ENCODE data around the gene MILR1.

The MILR1 gene

DNA sequence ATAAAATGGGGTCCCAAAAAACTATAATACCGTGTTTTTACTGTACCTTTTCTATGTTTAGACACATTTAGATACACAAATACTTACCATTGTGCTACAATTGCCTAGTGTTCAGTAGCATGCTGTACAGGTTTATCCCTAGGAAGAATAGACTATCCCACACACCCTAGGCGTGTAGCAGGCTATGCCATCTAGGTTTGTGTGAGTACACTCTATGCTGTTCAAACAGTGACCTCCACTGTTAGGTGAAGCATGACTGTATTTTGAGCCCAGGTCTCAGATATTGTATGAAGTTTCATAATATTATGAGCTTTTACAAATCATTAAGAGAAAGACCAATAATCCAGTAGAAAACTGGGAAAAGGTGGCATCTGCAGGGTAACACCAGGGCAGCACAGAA, 23.6 kb downstream of the MILR1 start:
- no peak overlapping the region for H3K4me2 ChIP-seq (ENCODE audit: low read length)
- no peak overlapping the region for H3K4me3 ChIP-seq (ENCODE audit: low read length)
- no peaks in the 10 kb centered on the region for H3K27me3 ChIP-seq (ENCODE audit: low read depth, low read length)
- TF ChIP-seq CTCF (IDR thresholded peaks at IDR 0.05; ENCODE audit: low read depth, low read length) (no peak), EZH2phosphoT487 (IDR thresholded peaks at IDR 0.05; ENCODE audit: low read depth) (no peak)
- H4K20me1 ChIP-seq (ENCODE audit: insufficient read depth, low read length), result no peaks in the 10 kb centered on the region
- H2AFZ ChIP-seq (ENCODE audit: low read depth, low read length), result no peak overlapping the region
- H3K27ac ChIP-seq (ENCODE audit: low read length), result no peak overlapping the region
- H3K36me3 ChIP-seq (replicated peaks; ENCODE audit: low read depth, low read length), result peaks cover 5% of the 10 kb centered on the region
- H3K9me3 ChIP-seq (ENCODE audit: insufficient read depth, low read length), result no peaks in the 10 kb centered on the region
- no peak overlapping the region for H3K9ac ChIP-seq (ENCODE audit: low read length)
- H3K4me1 ChIP-seq (ENCODE audit: low read length), result no peaks in the 10 kb centered on the region
- H3K79me2 ChIP-seq (ENCODE audit: low read length), result no peaks in the 10 kb centered on the region

DNA sequence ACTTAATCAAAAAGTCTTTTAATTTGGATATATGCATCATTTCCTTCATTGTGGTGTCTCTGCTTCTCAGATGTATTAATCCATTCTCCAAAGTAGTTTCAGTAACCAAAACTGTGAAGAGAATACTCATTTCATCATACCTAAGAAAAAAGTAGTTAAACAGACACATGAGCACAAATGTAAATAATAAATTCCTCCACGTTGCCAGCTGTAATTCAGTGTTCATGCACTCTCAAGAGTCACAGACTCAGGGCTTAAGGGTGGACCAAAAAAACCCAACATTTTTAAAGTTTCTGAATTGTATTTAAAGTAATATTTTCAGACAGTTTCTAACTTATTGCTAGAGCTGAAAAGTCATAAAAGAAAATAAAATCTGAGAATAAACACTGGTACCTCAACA, 28.9 kb downstream of the MILR1 start:
- Histone ChIP-seq H3K27ac (ENCODE audit: low read length) (no peak overlapping the region), H3K4me3 (ENCODE audit: low read length) (no peak overlapping the region), H3K9ac (ENCODE audit: low read length) (no peak overlapping the region), H3K4me2 (ENCODE audit: low read length) (no peak overlapping the region), H2AFZ (ENCODE audit: low read depth, low read length) (no peak overlapping the region), H3K36me3 (replicated peaks; ENCODE audit: low read depth, low read length) (peaks cover 20% of the 10 kb centered on the region), H3K79me2 (ENCODE audit: low read length) (no peaks in the 10 kb centered on the region), H3K4me1 (ENCODE audit: low read length) (no peaks in the 10 kb centered on the region), H3K9me3 (ENCODE audit: insufficient read depth, low read length) (no peaks in the 10 kb centered on the region), H4K20me1 (ENCODE audit: insufficient read depth, low read length) (no peaks in the 10 kb centered on the region), H3K27me3 (ENCODE audit: low read depth, low read length) (no peaks in the 10 kb centered on the region)
- no peak for TF ChIP-seq CTCF (IDR thresholded peaks at IDR 0.05; ENCODE audit: low read depth, low read length)
- no peak for TF ChIP-seq EZH2phosphoT487 (IDR thresholded peaks at IDR 0.05; ENCODE audit: low read depth)

GRCh38 chr17:64480951-64481350, 32.0 kb downstream of the MILR1 start:
- H3K9ac ChIP-seq (ENCODE audit: low read length), result no peak overlapping the region
- no peak overlapping the region for H3K4me2 ChIP-seq (ENCODE audit: low read length)
- H3K27ac ChIP-seq (ENCODE audit: low read length), result no peak overlapping the region
- no peak for TF ChIP-seq CTCF (IDR thresholded peaks at IDR 0.05; ENCODE audit: low read depth, low read length)
- no peaks in the 10 kb centered on the region for H3K4me1 ChIP-seq (ENCODE audit: low read length)
- H2AFZ ChIP-seq (ENCODE audit: low read depth, low read length), result no peak overlapping the region
- H3K79me2 ChIP-seq (ENCODE audit: low read length), result no peaks in the 10 kb centered on the region
- no peaks in the 10 kb centered on the region for H3K27me3 ChIP-seq (ENCODE audit: low read depth, low read length)
- no peaks in the 10 kb centered on the region for H4K20me1 ChIP-seq (ENCODE audit: insufficient read depth, low read length)
- H3K36me3 ChIP-seq (replicated peaks; ENCODE audit: low read depth, low read length), result peaks cover 44% of the 10 kb centered on the region
- no peaks in the 10 kb centered on the region for H3K9me3 ChIP-seq (ENCODE audit: insufficient read depth, low read length)
- H3K4me3 ChIP-seq (ENCODE audit: low read length), result no peak overlapping the region

DNA sequence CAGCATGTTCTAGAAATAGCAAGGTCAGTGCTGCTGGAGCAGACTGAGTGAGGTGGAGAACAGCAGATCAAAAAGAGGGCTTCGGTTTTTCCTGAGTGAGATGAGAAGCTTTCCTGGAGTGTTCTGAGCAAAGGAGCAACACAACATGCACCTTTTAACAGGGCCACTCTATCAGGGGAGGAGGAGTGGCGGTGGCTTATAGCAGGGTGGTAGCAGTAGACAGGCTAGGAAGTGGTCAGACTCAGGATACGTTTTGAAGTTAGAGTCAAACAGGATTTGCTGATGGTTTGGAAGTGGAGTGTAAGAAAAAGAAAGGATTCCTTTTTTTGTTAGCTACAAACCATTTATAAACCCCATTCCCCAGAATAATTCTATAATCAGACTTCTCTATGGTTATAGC, 35.5 kb downstream of the MILR1 start:
- no peak overlapping the region for H3K9ac ChIP-seq (ENCODE audit: low read length)
- peaks cover 49% of the 10 kb centered on the region for H3K36me3 ChIP-seq (replicated peaks; ENCODE audit: low read depth, low read length)
- no peak overlapping the region for H3K4me2 ChIP-seq (ENCODE audit: low read length)

More for the DNA sequence above, 35.5 kb downstream of the MILR1 start:
- H3K4me3 ChIP-seq (ENCODE audit: low read length), result no peak overlapping the region
- no peak overlapping the region for H2AFZ ChIP-seq (ENCODE audit: low read depth, low read length)
- H3K79me2 ChIP-seq (ENCODE audit: low read length), result no peaks in the 10 kb centered on the region
- H4K20me1 ChIP-seq (ENCODE audit: insufficient read depth, low read length), result no peaks in the 10 kb centered on the region
- no peak for TF ChIP-seq CTCF (IDR thresholded peaks at IDR 0.05; ENCODE audit: low read depth, low read length)
- TF ChIP-seq EZH2phosphoT487 (IDR thresholded peaks at IDR 0.05; ENCODE audit: low read depth), result no peak
- H3K4me1 ChIP-seq (ENCODE audit: low read length), result no peaks in the 10 kb centered on the region
- no peaks in the 10 kb centered on the region for H3K9me3 ChIP-seq (ENCODE audit: insufficient read depth, low read length)
- no peak overlapping the region for H3K27ac ChIP-seq (ENCODE audit: low read length)
- H3K27me3 ChIP-seq (ENCODE audit: low read depth, low read length), result no peaks in the 10 kb centered on the region
